ENCODE results near the gene CTR9. TPM values are rescaled to one million over a fixed set of nuclear protein-coding genes. Genes with fewer than 3 reads are reported as not detected.

CTR9 gene
- total and polyA plus RNA-seq, 2 of the 13 experiments (the other 11 are each of a cell fraction or from before 2014, with no cell fraction given), result 6.6 to 22.1 TPM

- TF ChIP-seq ZNF512B (CRISPR knock-in tag; IDR thresholded peaks at IDR 0.05; ENCODE audit: borderline replicate concordance), result no peak
- no peak for TF ChIP-seq ZNF432 (CRISPR knock-in tag; IDR thresholded peaks at IDR 0.05; ENCODE audit: borderline replicate concordance)
- peak; percentile 89 for TF ChIP-seq BORCS8-MEF2B (CRISPR knock-in tag; IDR thresholded peaks at IDR 0.05)
- 0 out of 2 replicates have a peak, but pooled peaks have one; percentile 40 for TF ChIP-seq MIER2 (CRISPR knock-in tag; IDR thresholded peaks at IDR 0.05)
- no peak for TF ChIP-seq MBD4 (IDR thresholded peaks at IDR 0.05; ENCODE audit: borderline replicate concordance, low read length)
- TF ChIP-seq, protein P1, sequence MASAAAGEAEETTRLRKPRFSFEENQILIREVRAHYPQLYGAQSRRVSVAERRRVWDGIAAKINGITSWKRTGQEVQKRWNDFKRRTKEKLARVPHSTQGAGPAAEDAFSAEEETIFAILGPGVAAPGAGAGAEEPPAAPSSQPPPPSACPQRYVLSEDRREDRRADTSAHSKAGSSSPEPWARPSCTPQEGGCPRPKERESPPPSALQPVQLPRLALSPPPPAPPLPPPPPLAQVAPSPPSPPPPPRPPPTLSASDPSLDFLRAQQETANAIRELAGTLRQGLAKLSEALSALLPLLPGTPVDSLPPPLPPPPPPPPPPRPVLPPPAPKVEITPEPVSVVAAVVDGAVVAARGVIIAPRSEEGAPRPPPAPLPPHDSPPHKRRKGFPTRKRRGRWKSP (CRISPR knock-in tag; IDR thresholded peaks at IDR 0.05), result peak; percentile 77
- TF ChIP-seq BRCA1 (CRISPR knock-in tag; IDR thresholded peaks at IDR 0.05), result peak; percentile 80
- no peak for TF ChIP-seq ZNF484 (CRISPR knock-in tag; IDR thresholded peaks at IDR 0.05; ENCODE audit: borderline replicate concordance, low read depth)
- TF ChIP-seq ZNF234 (CRISPR knock-in tag; conservative IDR thresholded peaks at IDR 0.05), result no peak
- peak; percentile 85; the same call in 1 of the 2 replicates for TF ChIP-seq SIN3A (IDR thresholded peaks at IDR 0.05; ENCODE audit: borderline replicate concordance, low read depth, low read length)
- TF ChIP-seq YEATS2 (CRISPR knock-in tag; IDR thresholded peaks at IDR 0.05; ENCODE audit: borderline replicate concordance), result peak; percentile 85
- TF ChIP-seq ZNF512 (CRISPR knock-in tag; IDR thresholded peaks at IDR 0.05), result no peak
- no peak; the same call in 1 of the 2 replicates for TF ChIP-seq SOX5 (CRISPR knock-in tag; IDR thresholded peaks at IDR 0.05; ENCODE audit: borderline replicate concordance)
- TF ChIP-seq ZNF740 (CRISPR knock-in tag; IDR thresholded peaks at IDR 0.05), result no peak
- peak; percentile 88; the same call in 1 of the 2 replicates for TF ChIP-seq TBX2 (CRISPR knock-in tag; IDR thresholded peaks at IDR 0.05; ENCODE audit: borderline replicate concordance)
- TF ChIP-seq, protein P2, sequence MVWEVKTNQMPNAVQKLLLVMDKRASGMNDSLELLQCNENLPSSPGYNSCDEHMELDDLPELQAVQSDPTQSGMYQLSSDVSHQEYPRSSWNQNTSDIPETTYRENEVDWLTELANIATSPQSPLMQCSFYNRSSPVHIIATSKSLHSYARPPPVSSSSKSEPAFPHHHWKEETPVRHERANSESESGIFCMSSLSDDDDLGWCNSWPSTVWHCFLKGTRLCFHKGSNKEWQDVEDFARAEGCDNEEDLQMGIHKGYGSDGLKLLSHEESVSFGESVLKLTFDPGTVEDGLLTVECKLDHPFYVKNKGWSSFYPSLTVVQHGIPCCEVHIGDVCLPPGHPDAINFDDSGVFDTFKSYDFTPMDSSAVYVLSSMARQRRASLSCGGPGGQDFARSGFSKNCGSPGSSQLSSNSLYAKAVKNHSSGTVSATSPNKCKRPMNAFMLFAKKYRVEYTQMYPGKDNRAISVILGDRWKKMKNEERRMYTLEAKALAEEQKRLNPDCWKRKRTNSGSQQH (CRISPR knock-in tag; IDR thresholded peaks at IDR 0.05; ENCODE audit: low read depth), result no peak
- TF ChIP-seq, protein P3, sequence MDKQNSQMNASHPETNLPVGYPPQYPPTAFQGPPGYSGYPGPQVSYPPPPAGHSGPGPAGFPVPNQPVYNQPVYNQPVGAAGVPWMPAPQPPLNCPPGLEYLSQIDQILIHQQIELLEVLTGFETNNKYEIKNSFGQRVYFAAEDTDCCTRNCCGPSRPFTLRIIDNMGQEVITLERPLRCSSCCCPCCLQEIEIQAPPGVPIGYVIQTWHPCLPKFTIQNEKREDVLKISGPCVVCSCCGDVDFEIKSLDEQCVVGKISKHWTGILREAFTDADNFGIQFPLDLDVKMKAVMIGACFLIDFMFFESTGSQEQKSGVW (CRISPR knock-in tag; IDR thresholded peaks at IDR 0.05; ENCODE audit: borderline replicate concordance), result no peak; the same call in 1 of the 2 replicates
- no peak for TF ChIP-seq ATM (IDR thresholded peaks at IDR 0.05; ENCODE audit: borderline replicate concordance)
- peak; percentile 82 for TF ChIP-seq MEIS1 (CRISPR knock-in tag; IDR thresholded peaks at IDR 0.05; ENCODE audit: borderline replicate concordance)
- 0 out of 2 replicates have a peak, but pooled peaks have one; percentile 89 for TF ChIP-seq ZNF737 (CRISPR knock-in tag; IDR thresholded peaks at IDR 0.05; ENCODE audit: borderline replicate concordance)
These were observed at the start of gene CTR9 (continued) for GRCh38 chr11:10750838-10751580.

Data from HepG2 (cell line).